Measurements from ENCODE around the gene ASPDH.

The ASPDH gene

GRCh38 chr19:50551715-50552187 is 38.0 kb upstream of the ASPDH start:
- TF ChIP-seq CTCF (conservative IDR thresholded peaks at IDR 0.05; ENCODE audit: low read depth, low read length), result no peak
- H3K4me3 ChIP-seq (ENCODE audit: low read depth, low read length), result no peak overlapping the region
- no peak for DNase-seq (ENCODE audit: low read depth)

GRCh38 chr19:50551034-50551714 is 37.5 kb upstream of the ASPDH start:
- H3K4me3 ChIP-seq (ENCODE audit: low read depth, low read length), result no peak overlapping the region
- no peak for TF ChIP-seq CTCF (conservative IDR thresholded peaks at IDR 0.05; ENCODE audit: low read depth, low read length)
- no peak for DNase-seq (ENCODE audit: low read depth)

GRCh38 chr19:50550594-50550966 is 36.9 kb upstream of the ASPDH start:
- no peak for DNase-seq (ENCODE audit: low read depth)
- H3K4me3 ChIP-seq (ENCODE audit: low read depth, low read length), result no peak overlapping the region
- TF ChIP-seq CTCF (conservative IDR thresholded peaks at IDR 0.05; ENCODE audit: low read depth, low read length), result no peak

GRCh38 chr19:50549927-50550593 is 36.3 kb upstream of the ASPDH start:
- TF ChIP-seq CTCF (conservative IDR thresholded peaks at IDR 0.05; ENCODE audit: low read depth, low read length), result no peak
- H3K4me3 ChIP-seq (ENCODE audit: low read depth, low read length), result no peak overlapping the region
- DNase-seq (ENCODE audit: low read depth), result no peak

- no peak for TF ChIP-seq CTCF (conservative IDR thresholded peaks at IDR 0.05; ENCODE audit: low read depth, low read length)
- no peak for DNase-seq (ENCODE audit: low read depth)
- no peak overlapping the region for H3K4me3 ChIP-seq (ENCODE audit: low read depth, low read length)
These were observed 35.6 kb upstream of the ASPDH start for GRCh38 chr19:50549059-50549926.

GRCh38 chr19:50548191-50549058 is 34.7 kb upstream of the ASPDH start:
- TF ChIP-seq CTCF (conservative IDR thresholded peaks at IDR 0.05; ENCODE audit: low read depth, low read length), result no peak
- no peak overlapping the region for H3K4me3 ChIP-seq (ENCODE audit: low read depth, low read length)
- DNase-seq (ENCODE audit: low read depth), result no peak

All from choroid plexus epithelial cell (primary cell).